Neural progenitor cell (in vitro differentiated cells): ENCODE data around the gene MED14. TPM values are rescaled to one million over a fixed set of nuclear protein-coding genes. Genes with fewer than 3 reads are reported as not detected.

Experiments used
- DNase-seq: peaks from one replicate; pipeline ENCODE4 v3.0.0-alpha.2; 2016; ENCODE audit warnings: low spot score
- H2AFZ ChIP-seq: fragments of 200-600 bp; sonication (generic); replicated peaks from 2 replicates; pipeline ENCODE4 v1.6.1; 2016; ENCODE audit warnings: antibody characterized with exemption
- H3F3A ChIP-seq: fragments of 200-600 bp; sonication (generic); 2 replicates; pipeline ENCODE4 v1.6.1; 2016; ENCODE audit warnings: antibody characterized with exemption, low read depth
- H3K27ac ChIP-seq: fragments of 200-600 bp; sonication (generic); 2 replicates; pipeline ENCODE4 v1.5.1; 2016; ENCODE audit warnings: mild to moderate bottlenecking
- H3K27me3 ChIP-seq: fragments of 200-600 bp; sonication (generic); 2 replicates; pipeline ENCODE4 v1.6.1; 2016; ENCODE audit warnings: mild to moderate bottlenecking, moderate library complexity
- H3K36me3 ChIP-seq: fragments of 200-600 bp; sonication (generic); 2 replicates; pipeline ENCODE4 v1.5.1; 2016
- H3K4me1 ChIP-seq: fragments of 200-600 bp; sonication (generic); 2 replicates; pipeline ENCODE4 v1.6.1; 2016; ENCODE audit warnings: mixed run types
- H3K4me2 ChIP-seq: fragments of 200-600 bp; sonication (generic); 2 replicates; pipeline ENCODE4 v1.6.1; 2016
- H3K4me3 ChIP-seq: fragments of 200-600 bp; sonication (generic); 2 replicates; pipeline ENCODE4 v1.5.1; 2016
- H3K79me2 ChIP-seq: fragments of 200-600 bp; sonication (generic); 2 replicates; pipeline ENCODE4 v1.6.1; 2016; ENCODE audit warnings: low read depth
- H3K9ac ChIP-seq: fragments of 200-600 bp; sonication (generic); 2 replicates; pipeline ENCODE4 v1.6.1; 2016
- H3K9me3 ChIP-seq: fragments of 200-600 bp; sonication (generic); 2 replicates; pipeline ENCODE4 v1.5.1; 2016; ENCODE audit warnings: low read depth
- H4K20me1 ChIP-seq: fragments of 200-600 bp; sonication (generic); 2 replicates; pipeline ENCODE4 v1.6.1; 2016; ENCODE audit warnings: low read depth
- H3K27ac Mint-ChIP-seq: 3 replicates; pipeline ENCODE4 v1.8.0; 2021; ENCODE audit warnings: mixed read lengths
- H3K27me3 Mint-ChIP-seq: 2 replicates; pipeline ENCODE4 v1.8.0; 2022; ENCODE audit warnings: low read depth, mild to moderate bottlenecking, inconsistent platforms, moderate library complexity, mixed read lengths; ENCODE audit not compliant: insufficient read depth
- H3K36me3 Mint-ChIP-seq: 3 replicates; pipeline ENCODE4 v1.8.0; 2021; ENCODE audit warnings: mixed read lengths
- H3K4me1 Mint-ChIP-seq: 3 replicates; pipeline ENCODE4 v1.8.0; 2021; ENCODE audit warnings: mixed read lengths
- H3K4me3 Mint-ChIP-seq: 3 replicates; pipeline ENCODE4 v1.8.0; 2021; ENCODE audit warnings: mild to moderate bottlenecking, moderate library complexity, mixed read lengths
- H3K9me3 Mint-ChIP-seq: 3 replicates; pipeline ENCODE4 v1.8.0; 2020; ENCODE audit warnings: mixed read lengths
- CTCF ChIP-seq: fragments of 200-600 bp; sonication (generic); IDR thresholded peaks from 2 replicates; pipeline ENCODE4 v1.5.1; 2017; ENCODE audit warnings: antibody characterized with exemption, mild to moderate bottlenecking
- EZH2 ChIP-seq: fragments of 200-600 bp; sonication (generic); IDR thresholded peaks from 2 replicates; pipeline ENCODE4 v1.6.1; 2017; ENCODE audit warnings: antibody characterized with exemption, mild to moderate bottlenecking, moderate library complexity
- EZH2phosphoT487 ChIP-seq: fragments of 200-600 bp; sonication (generic); IDR thresholded peaks from 2 replicates; pipeline ENCODE4 v1.6.1; 2017; ENCODE audit warnings: antibody characterized with exemption
- total RNA-seq: library from RNA; depleted of rRNA; stranded (reverse); fragments of >200 nt; gene quantifications from 2 replicates; pipeline ENCODE4 v1.2.3, GENCODE V29; 2015; ENCODE audit warnings: low replicate concordance

MED14 gene
- total RNA-seq, 1 donor from 2014 or later: 56.4 TPM

DNA sequence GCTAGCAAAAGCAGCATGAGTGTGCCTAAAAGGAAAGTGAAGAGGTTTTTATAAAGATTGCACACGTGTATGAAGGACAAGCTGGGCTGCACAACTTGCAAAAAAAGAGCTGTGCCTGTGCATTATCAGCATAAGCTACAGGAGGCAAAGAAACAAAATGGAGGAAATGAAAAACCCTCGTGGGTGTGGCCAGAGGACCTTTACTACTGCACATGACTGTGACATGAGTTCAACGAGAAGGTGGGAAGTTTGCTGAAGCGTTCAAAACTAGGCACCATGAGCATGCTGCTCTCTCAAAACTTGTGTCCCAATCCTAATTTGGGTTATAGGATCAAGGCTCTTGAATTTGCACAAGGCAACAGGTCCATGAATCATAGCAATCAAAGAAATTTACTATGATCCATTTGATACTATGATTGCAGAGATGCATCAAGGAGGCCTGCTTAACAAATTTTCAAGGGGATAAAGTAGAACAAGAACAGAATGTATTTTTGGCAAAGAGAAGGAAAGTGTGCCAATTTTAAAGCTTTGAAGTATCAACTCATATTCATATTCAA lies 49.9 kb downstream of the MED14 start:
- Histone ChIP-seq H3K27me3 (no peaks in the 10 kb centered on the region), H2AFZ (no peak overlapping the region), H3K4me1 (peaks cover 42% of the 10 kb centered on the region), H3K27ac (peak overlapping the region; percentile 85), H3F3A (peaks cover 23% of the 10 kb centered on the region), H3K9ac (no peak overlapping the region), H3K4me2 (peak overlapping the region; percentile 54), H4K20me1 (no peaks in the 10 kb centered on the region), H3K79me2 (no peaks in the 10 kb centered on the region), H3K4me3 (peak overlapping the region; percentile 19), H3K9me3 (no peaks in the 10 kb centered on the region), H3K36me3 (peaks cover 11% of the 10 kb centered on the region)
- no peak for DNase-seq
- TF ChIP-seq CTCF: no peak
- TF ChIP-seq EZH2phosphoT487: no peak
- TF ChIP-seq EZH2: no peak
- no peak overlapping the region for H3K27ac Mint-ChIP-seq
- peak overlapping the region; percentile 3 for H3K4me3 Mint-ChIP-seq
- H3K9me3 Mint-ChIP-seq: no peaks in the 10 kb centered on the region
- peaks cover 32% of the 10 kb centered on the region for H3K4me1 Mint-ChIP-seq
- peaks cover 12% of the 10 kb centered on the region for H3K36me3 Mint-ChIP-seq
- peaks cover 2% of the 10 kb centered on the region for H3K27me3 Mint-ChIP-seq

DNA sequence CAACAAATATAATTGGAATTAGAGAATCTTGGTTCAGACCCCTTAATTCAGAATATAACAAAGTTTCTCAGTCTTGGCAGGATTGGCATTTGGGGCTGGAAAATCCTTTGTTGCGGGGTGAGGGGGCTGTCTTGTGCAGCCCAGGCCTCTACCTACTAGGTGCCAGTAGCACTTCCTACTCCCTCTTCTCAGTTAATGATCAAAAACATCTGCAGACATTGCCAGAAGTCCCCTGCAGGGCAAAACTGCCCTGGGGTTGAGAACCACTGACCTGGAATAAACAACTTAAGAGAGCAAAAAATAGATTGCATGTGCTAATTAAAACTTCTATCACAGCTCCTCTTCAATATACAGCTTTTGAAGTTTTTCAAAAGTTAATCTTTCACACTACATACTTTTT lies 51.2 kb downstream of the MED14 start:
- Histone ChIP-seq H4K20me1 (no peaks in the 10 kb centered on the region), H3K9me3 (no peaks in the 10 kb centered on the region), H3K4me3 (peak overlapping the region; percentile 19), H2AFZ (no peak overlapping the region), H3K36me3 (peaks cover 11% of the 10 kb centered on the region), H3K27ac (peak overlapping the region; percentile 85), H3F3A (peaks cover 23% of the 10 kb centered on the region), H3K79me2 (no peaks in the 10 kb centered on the region), H3K4me1 (peaks cover 42% of the 10 kb centered on the region), H3K9ac (no peak overlapping the region), H3K27me3 (no peaks in the 10 kb centered on the region), H3K4me2 (peak overlapping the region; percentile 54)
- DNase-seq: peak; percentile 59
- Mint-ChIP-seq H3K36me3 (peaks cover 19% of the 10 kb centered on the region), H3K9me3 (no peaks in the 10 kb centered on the region), H3K4me3 (peak overlapping the region; percentile 6), H3K27me3 (peaks cover 2% of the 10 kb centered on the region), H3K4me1 (peaks cover 32% of the 10 kb centered on the region), H3K27ac (no peak overlapping the region)
- TF ChIP-seq CTCF (no peak), EZH2phosphoT487 (no peak), EZH2 (no peak)

- H3K4me2 ChIP-seq: no peak overlapping the region
- no peaks in the 10 kb centered on the region for H3K9me3 Mint-ChIP-seq
- H3K4me1 Mint-ChIP-seq: peaks cover 32% of the 10 kb centered on the region
- H3K9ac ChIP-seq: no peak overlapping the region
- H3K4me3 ChIP-seq: no peak overlapping the region
- no peak overlapping the region for H3K27ac Mint-ChIP-seq
- H3K36me3 Mint-ChIP-seq: peaks cover 19% of the 10 kb centered on the region
- no peak overlapping the region for H3K27ac ChIP-seq
- H3K79me2 ChIP-seq: no peaks in the 10 kb centered on the region
- TF ChIP-seq EZH2 (no peak), CTCF (no peak), EZH2phosphoT487 (no peak)
- peaks cover 45% of the 10 kb centered on the region for H3K4me1 ChIP-seq
- no peak for DNase-seq
- H3K4me3 Mint-ChIP-seq: no peak overlapping the region
- no peaks in the 10 kb centered on the region for H3K27me3 ChIP-seq
- H3F3A ChIP-seq: peaks cover 23% of the 10 kb centered on the region
- no peaks in the 10 kb centered on the region for H4K20me1 ChIP-seq
- H2AFZ ChIP-seq: no peak overlapping the region
- peaks cover 2% of the 10 kb centered on the region for H3K27me3 Mint-ChIP-seq
- H3K36me3 ChIP-seq: peaks cover 11% of the 10 kb centered on the region
- no peaks in the 10 kb centered on the region for H3K9me3 ChIP-seq
These were observed 52.1 kb downstream of the MED14 start for GRCh38 chrX:40683245-40683644.
